Right hindlimb (tissue), 1 donor: Measurements from ENCODE around the gene IGSF3.
"Not testable (repeated sequence)": the region's sequence is repeated elsewhere in the genome, so short reads cannot be mapped to it uniquely, and the experiment has no call there.

Experiments
- DNase-seq: peaks from one replicate; pipeline ENCODE4 v3.0.0-alpha.2; 2018

IGSF3 gene

DNA sequence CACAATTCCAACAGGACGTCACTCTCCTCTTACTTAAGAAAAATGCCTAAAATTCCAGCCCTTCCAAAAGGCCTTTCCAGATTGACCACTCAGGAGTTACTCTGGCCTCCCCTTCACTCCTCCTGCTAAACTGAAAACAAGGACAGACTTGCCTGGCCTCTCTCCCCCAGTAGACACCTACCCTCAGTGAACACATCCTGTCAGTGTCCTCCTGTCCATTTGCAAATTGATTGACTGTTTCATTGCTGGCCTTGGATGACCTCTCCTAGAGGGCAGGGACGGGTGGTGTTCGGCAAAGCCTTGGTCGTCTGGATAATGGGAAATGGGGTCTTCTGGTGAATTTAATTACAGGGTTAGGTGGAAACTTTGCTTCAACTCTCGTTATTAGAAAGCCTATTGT, 8.9 kb downstream of the IGSF3 start:
- DNase-seq: not testable (repeated sequence)

GRCh38 chr1:116657836-116658235, 9.7 kb downstream of the IGSF3 start:
- DNase-seq: not testable (repeated sequence)

GRCh38 chr1:116654351-116654750, 13.2 kb downstream of the IGSF3 start:
- no peak for DNase-seq

DNA sequence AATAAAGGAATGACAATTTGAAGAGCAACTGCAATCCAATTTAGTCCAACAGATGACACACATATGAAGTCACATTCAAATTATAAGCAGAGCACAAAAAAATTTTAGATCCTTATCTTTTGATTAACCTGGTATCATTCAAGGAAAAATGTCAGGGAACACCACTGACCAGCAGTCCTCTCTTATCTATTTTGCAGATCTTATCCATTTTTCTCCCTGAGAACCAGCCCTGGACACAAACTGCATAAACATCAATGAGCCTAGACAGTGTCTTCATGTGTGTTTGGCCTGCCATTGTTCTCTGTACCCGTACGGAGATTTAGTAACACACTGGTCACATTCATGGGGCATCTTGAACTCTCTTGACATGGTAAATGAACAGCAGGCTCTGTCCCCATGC, 14.9 kb downstream of the IGSF3 start:
- DNase-seq: not testable (repeated sequence)

DNA sequence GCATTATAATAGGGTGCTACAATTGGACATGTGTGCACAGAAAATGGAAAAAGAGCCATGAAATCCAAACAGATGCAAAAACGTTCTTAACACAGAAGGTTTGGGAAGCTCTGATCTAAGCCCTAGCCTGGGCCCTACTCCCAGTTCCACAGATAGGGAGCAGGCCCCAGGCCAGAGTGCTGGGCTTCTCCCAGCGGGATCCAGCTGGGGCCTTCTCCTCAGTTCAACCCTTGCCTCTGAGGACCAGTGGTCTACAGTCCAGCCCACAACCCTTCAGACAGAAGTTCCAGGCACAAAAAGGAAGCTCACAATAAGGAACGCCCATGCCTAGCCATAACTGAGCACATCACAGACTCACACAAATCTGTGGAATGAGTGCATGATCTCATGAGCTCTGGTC, 16.8 kb downstream of the IGSF3 start:
- peak; percentile 12 for DNase-seq

DNA sequence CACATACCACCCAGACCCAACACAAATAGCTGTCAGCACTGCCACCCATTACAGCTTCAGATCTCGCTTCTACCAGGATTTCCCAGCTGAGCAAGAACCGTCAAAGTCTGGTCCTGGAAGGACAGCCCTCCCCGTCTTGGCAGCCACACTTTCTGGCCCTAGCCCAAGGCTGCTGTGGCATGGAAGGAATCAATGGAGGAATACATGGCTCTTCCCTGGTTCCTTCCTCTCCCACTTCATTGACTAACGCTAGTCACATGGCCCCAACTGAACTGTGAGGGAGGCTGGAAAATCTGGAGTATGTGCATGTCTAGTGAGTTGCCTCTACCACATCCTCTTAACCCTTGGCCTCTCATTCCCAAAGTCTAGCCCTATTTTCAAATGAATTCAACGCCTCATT, 18.5 kb downstream of the IGSF3 start:
- not testable (repeated sequence) for DNase-seq

GRCh38 chr1:116648325-116648724, 19.2 kb downstream of the IGSF3 start:
- not testable (repeated sequence) for DNase-seq

DNA sequence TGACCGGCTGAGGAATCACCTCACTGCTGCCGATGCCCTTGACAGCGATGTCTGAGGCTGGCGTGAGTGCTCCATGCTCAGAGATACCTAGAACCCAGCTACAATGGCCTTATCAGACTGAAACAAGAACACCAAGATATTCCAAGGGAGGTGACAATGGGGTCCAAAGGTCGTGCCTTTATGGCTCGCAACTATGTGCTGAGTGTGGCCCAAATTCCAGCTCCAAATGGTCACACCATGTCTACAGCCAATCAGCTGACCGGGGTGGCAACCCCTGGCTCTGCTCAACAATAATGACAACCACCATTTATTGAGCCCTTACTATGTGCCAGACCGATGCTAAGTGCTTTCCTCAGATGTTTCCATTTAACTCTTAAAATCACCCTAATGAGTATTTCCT, 20.3 kb downstream of the IGSF3 start:
- not testable (repeated sequence) for DNase-seq

DNA sequence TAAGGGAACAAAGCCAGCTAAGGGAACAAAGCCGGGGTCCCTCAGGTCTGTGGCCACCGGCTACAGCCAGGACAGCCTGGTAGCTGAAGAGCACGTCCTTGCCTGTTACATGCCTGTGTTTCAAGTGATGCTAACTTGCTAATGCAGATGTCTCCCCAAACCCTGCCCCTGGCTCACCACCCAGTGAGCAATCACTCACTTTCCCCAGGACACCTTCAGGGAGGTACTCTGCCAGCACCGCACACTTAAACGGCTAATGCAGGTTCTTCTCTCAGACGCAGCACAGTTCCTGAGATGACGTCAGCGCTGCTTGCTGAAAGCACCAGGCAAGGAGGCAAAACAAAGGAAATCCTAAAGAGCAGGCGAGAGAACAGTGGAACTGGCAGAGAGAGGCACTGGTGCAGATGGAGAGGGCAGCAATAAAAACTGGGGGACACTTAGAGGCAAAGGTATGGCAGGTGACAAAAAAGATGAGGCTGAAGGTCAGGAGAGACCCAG, 20.8 kb downstream of the IGSF3 start:
- not testable (repeated sequence) for DNase-seq

DNA sequence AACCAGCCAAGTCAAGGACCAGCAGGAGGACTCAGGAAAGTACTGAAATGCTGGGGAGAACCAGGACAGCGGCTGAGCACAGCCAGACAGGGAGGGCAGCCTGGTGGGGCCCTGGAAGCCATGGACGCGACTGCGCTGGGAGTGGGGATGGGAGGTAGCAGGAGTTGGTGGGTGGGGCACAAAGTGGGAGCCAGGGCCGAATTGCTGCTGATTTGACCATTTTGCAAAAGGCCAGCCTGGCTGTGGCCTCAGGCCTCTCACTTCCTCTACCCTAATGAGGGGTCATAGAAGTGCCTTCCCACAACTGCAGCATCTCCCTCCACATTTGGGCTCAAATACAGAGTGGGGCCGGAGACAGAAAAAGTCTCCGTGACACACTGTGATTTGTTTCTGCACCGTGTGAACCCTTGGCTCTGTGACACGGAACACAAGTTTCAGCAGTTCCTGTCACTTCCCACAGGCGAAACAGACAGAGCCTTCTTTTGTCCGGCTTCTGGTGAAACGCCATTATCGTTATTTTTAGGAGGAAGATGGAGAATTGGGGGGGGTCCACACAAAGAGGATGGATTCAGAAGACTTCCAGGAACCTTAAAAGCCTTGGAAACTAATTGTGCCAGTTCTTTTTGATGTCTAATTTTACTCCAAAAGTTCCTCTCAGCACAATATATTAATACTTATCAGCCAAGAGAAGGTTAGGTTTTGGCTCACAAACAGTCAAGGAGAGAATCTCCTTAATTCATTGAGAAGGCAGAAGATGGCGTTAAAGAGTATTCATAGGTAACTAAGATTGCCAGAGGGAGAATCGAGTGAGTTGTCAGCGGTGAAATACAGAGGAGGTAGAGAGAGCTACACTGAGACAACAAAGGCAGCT, 21.5 kb downstream of the IGSF3 start:
- DNase-seq: not testable (repeated sequence)

DNA sequence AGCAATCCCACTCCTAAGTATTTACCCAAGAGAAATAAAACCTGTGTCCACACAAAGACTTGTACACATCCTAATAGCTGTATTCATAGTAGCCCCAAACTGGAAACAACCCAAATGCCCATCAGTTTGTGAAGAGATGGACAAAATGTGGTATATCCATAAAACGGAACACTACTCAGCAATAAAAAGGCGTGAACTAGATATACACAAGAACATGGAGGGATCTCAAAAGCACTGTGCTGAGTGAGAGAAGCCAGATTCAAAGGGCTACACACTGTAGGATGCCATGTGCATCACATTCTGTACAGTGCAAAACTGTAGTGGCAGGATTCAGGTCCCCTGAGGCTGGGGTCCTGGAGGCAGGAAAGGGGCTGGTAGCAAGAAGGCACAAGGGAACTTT, 22.5 kb downstream of the IGSF3 start:
- not testable (repeated sequence) for DNase-seq

DNA sequence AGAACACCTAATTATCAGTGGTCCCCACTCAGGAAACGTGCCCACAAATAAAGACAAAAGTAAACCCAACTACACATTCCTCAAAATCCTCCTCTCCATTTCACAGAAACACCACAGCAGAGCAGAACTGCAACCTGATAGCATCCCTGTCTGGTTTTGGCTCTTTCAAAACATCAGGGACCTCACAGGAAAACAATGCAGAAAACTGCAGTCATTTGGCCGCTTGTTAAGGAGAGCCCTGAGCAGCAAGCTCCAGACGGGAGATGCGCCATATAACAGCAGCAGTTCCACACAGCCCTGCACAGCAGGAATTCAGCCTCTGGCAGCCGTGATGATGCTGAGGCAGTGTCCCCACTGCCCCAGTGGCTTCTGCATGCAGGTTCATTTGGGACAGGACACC, 23.4 kb downstream of the IGSF3 start:
- peak; percentile 55 for DNase-seq

- not testable (repeated sequence) for DNase-seq
These were observed 24.2 kb downstream of the IGSF3 start for GRCh38 chr1:116643281-116643751.

DNA sequence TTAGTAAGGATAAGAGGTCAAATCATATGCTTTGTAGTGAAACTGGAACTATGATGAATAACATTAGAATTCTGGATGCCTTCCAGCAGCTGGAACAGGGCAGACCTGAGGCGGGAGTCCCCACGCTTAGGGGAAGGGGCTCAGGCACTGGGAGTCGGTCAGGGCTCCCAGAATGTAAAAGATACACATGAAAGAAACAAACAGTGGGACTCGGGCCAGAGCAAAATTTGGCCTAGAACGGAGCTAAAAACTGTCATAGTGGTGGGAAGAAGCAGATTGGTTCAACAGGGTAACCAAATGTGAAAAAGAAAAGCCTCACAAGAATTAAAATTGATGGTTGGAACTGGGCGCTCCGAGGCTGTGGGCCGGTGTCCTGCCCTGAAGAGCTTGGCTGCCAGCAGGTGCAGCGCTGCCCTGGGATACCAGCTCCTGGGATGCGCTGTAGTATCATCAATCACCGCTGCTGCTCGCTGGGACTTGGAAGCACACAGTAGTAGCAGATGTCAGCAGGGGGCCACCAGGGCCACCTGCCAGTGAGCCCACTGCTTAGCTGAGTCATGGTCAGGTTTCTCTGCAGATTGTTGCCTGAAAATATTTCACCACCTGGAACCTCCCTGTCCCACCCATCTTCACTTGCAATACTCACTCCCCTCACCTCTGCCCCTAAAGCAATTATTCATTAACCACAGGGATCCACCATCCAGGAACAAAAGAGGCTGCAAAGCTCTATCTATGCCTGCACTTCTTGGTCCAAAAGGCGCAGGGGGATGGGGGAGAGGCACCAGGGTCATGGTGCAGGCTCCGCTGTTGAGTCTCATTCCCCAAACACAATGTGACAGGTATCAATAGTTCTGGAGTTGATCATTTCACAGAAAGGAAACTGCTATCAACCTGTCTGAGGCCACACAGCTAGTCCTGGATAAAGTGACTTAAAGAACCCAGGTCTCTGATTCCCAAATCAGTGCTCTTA, 24.9 kb downstream of the IGSF3 start:
- peak; percentile 39 for DNase-seq

DNA sequence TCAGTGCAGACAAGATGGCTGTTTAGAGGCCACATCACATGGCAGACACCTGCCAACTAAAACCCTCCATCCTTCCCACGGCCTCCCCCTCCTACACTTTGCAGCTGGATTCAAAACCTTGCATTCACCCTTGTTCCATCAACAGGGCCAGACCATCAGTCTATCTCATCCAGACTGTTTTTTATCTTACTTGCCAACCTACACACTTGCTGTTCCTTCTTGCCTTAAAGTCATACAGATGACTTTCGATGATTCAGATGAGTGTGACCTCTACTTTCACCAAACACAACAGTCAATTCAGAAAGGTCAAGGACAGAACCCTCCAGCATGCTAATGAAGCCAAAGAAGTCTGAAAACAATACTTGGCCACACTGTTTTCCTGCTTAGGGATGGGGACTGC, 29.9 kb downstream of the IGSF3 start:
- DNase-seq: not testable (repeated sequence)

DNA sequence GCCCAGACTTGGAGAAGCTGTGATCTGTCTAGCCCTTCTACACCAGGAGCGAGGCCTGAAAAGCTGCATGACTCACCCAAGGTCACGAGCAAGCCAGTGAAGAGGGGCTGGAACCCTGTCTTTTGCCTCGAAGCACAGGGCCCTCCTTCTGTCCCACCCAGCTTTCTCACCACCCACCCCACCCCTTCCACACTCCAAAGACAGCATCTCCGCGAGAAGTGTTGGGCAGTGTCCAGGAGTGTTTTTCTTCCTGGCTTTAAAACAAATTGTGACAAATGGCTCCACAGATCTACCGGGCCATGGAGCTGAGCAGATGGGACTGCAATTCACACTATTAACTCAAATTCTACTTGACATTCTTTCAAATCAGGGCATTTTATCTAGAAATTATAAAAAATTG, 30.9 kb downstream of the IGSF3 start:
- DNase-seq: not testable (repeated sequence)

DNA sequence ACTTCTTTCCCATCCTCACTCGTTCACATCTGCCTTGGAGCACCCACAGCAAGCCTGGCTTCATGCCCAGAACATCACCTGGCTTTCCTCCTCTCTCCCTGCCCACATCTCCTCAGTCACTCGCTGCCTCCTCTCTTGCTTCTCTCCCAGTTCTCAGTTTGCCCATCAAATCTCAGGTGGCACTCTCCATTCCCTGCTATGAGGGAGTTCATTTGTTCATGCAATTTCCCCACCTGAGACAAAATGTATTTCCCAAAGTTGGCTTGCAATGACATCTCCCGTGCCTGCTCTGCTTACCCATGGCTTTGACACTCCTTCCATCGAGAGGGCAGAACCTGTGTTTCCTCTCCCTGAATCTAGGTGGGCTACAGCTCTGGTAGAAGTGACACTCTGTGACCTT, 33.1 kb downstream of the IGSF3 start:
- DNase-seq: not testable (repeated sequence)

- not testable (repeated sequence) for DNase-seq
These were observed 35.3 kb downstream of the IGSF3 start for GRCh38 chr1:116631996-116632925.

GRCh38 chr1:116631554-116631953, 36.0 kb downstream of the IGSF3 start:
- not testable (repeated sequence) for DNase-seq

- not testable (repeated sequence) for DNase-seq
These were observed 37.5 kb downstream of the IGSF3 start for GRCh38 chr1:116630057-116630456.

DNA sequence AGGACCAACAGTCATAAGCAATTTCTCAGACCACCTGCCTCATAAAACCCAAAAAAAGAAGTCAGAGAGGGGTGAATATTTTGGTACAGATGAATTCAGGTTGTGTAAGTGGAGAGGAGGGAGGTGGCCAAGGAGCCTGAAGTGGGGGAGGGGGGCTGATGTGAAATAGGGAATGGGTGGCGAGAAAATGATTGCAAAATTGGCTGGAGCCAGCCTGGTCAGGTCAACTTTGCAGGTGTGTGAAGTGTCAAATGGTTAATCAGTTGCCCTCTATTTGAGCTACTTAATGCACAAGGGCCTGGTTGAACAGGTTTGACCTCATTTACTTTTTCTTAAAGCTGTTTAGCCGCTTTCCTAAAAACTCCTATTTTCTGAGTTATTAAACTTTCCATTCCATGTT, 38.1 kb downstream of the IGSF3 start:
- DNase-seq: not testable (repeated sequence)

DNA sequence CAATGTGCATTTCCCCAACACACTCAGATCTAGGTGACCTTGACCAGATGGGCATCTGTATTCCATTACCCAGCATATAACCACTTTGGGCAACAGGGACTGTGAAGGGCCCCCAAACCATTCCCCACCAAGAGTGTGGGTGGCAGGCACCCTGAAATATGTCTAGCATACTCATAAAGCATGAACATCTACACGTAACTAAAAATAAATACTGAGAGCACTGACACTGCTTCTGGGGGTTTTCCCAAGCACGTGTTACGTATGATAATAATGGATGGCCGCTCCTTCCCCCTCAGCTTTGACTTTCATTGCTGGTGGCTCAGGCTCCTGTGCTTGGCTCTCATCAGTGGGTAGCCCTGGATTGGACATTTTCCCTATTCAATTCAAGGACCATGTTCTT, 39.1 kb downstream of the IGSF3 start:
- DNase-seq: no peak
